IMR-90 (cell line): ENCODE results near the gene ALLC. TPM values are rescaled to one million over a fixed set of nuclear protein-coding genes. Genes with fewer than 3 reads are reported as not detected.
"Not testable (repeated sequence)": the region's sequence is repeated elsewhere in the genome, so short reads cannot be mapped to it uniquely, and the experiment has no call there.

ENCODE experiments used
- ATAC-seq: fragments of 200-7000 bp; cut with Tn5 transposase; 2 replicates; pipeline ENCODE4 v1.9.1; 2020; ENCODE audit warnings: low read depth, mild to moderate bottlenecking, moderate library complexity
- BruUV-seq: library from RNA; stranded (reverse); fragments of 400-500 nt; replicated peaks from 2 replicates; lab custom pipeline; 2021; lab: Mats Ljungman, UMichigan
- CTCF ChIA-PET: fragments of 300-600 bp; formaldehyde crosslinking; extraction: SDS; loops from one replicate; lab custom pipeline; 2021; ENCODE audit warnings: antibody characterized with exemption; lab: Yijun Ruan, JAX
- POLR2A ChIA-PET: fragments of 300-600 bp; sonication (Branson Sonifier 250); formaldehyde crosslinking; loops from one replicate; lab custom pipeline; 2022; ENCODE audit warnings: antibody characterized with exemption; ENCODE audit not compliant: unreplicated experiment; lab: Charles Lee
- DNase-seq: peaks from one replicate; pipeline ENCODE4 v3.0.0; 2013
- H2AFZ ChIP-seq: replicated peaks from 2 replicates; pipeline ENCODE3; 2013; ENCODE audit warnings: low read length, mild to moderate bottlenecking; ENCODE audit not compliant: poor library complexity
- H2AK5ac ChIP-seq: 2 replicates; pipeline ENCODE4 v1.6.1; 2013; ENCODE audit warnings: low read depth, low read length, inconsistent platforms
- H2AK9ac ChIP-seq: replicated peaks from 2 replicates; pipeline ENCODE3; 2013; ENCODE audit warnings: mild to moderate bottlenecking, low read depth, low read length, moderate library complexity; ENCODE audit not compliant: poor library complexity
- H2BK120ac ChIP-seq: 2 replicates; pipeline ENCODE4 v1.6.1; 2013; ENCODE audit warnings: low read depth, low read length, inconsistent platforms
- H2BK15ac ChIP-seq: 3 replicates; pipeline ENCODE4 v1.6.1; 2013; ENCODE audit warnings: low read depth, low read length, inconsistent platforms
- H2BK20ac ChIP-seq: 2 replicates; pipeline ENCODE4 v1.6.1; 2013; ENCODE audit warnings: low read depth, mild to moderate bottlenecking, inconsistent platforms, low read length, moderate library complexity
- H2BK5ac ChIP-seq: 2 replicates; pipeline ENCODE4 v1.6.1; 2013; ENCODE audit warnings: mild to moderate bottlenecking, low read depth, low read length, inconsistent platforms; ENCODE audit not compliant: poor library complexity, severe bottlenecking
- H3K14ac ChIP-seq: replicated peaks from 2 replicates; pipeline ENCODE4 v1.6.1; 2013; ENCODE audit warnings: low read depth, low read length, inconsistent platforms
- H3K18ac ChIP-seq: 2 replicates; pipeline ENCODE4 v1.6.1; 2013; ENCODE audit warnings: low read depth, low read length, control low read depth
- H3K23ac ChIP-seq: 2 replicates; pipeline ENCODE4 v1.6.1; 2013; ENCODE audit warnings: low read depth, low read length, inconsistent platforms
- H3K27ac ChIP-seq: 2 replicates; pipeline ENCODE4 v1.5.1; 2013; ENCODE audit warnings: mild to moderate bottlenecking, control low read depth, low read length; ENCODE audit not compliant: insufficient read depth
- H3K27me3 ChIP-seq: 2 replicates; pipeline ENCODE4 v1.6.1; 2013; ENCODE audit warnings: low read length; ENCODE audit not compliant: control insufficient read depth, insufficient read depth
- H3K36me3 ChIP-seq: 2 replicates; pipeline ENCODE4 v1.6.1; 2013; ENCODE audit warnings: low read length, mixed read lengths; ENCODE audit not compliant: control insufficient read depth, insufficient read depth
- H3K4ac ChIP-seq: 2 replicates; pipeline ENCODE4 v1.6.1; 2013; ENCODE audit warnings: low read depth, low read length, inconsistent platforms
- H3K4me1 ChIP-seq: 2 replicates; pipeline ENCODE4 v1.6.1; 2013; ENCODE audit warnings: low read length, mixed read lengths; ENCODE audit not compliant: control insufficient read depth, insufficient read depth
- H3K4me2 ChIP-seq: 2 replicates; pipeline ENCODE4 v1.6.1; 2013; ENCODE audit warnings: low read depth, mild to moderate bottlenecking, control low read depth, low read length, moderate library complexity
- H3K4me3 ChIP-seq: 2 replicates; pipeline ENCODE4 v1.5.1; 2013; ENCODE audit warnings: low read depth, mild to moderate bottlenecking, control low read depth, low read length, moderate library complexity; ENCODE audit not compliant: insufficient read depth
- H3K56ac ChIP-seq: 2 replicates; pipeline ENCODE4 v1.6.1; 2013; ENCODE audit warnings: low read length, inconsistent platforms; ENCODE audit not compliant: insufficient read depth; ENCODE audit errors: extremely low read depth
- H3K79me1 ChIP-seq, 2 experiments: 2 replicates each; pipeline ENCODE4 v1.6.1; 2013; ENCODE audit warnings: low read length in 2 of 2, inconsistent platforms in 1 of 2, low read depth in 1 of 2
- H3K9ac ChIP-seq: 2 replicates; pipeline ENCODE4 v1.6.1; 2013; ENCODE audit warnings: low read depth, low read length, control low read depth
- H3K9me1 ChIP-seq: 2 replicates; pipeline ENCODE4 v1.6.1; 2013; ENCODE audit warnings: low read length, inconsistent platforms; ENCODE audit not compliant: insufficient read depth
- H3K9me3 ChIP-seq: 2 replicates; pipeline ENCODE4 v1.6.1; 2013; ENCODE audit warnings: low read length; ENCODE audit not compliant: control insufficient read depth, insufficient read depth
- H4K20me1 ChIP-seq: 2 replicates; pipeline ENCODE4 v1.6.1; 2013; ENCODE audit warnings: low read length, inconsistent platforms; ENCODE audit not compliant: insufficient read depth
- H4K5ac ChIP-seq: 2 replicates; pipeline ENCODE4 v1.6.1; 2013; ENCODE audit warnings: mild to moderate bottlenecking, low read depth, low read length, control low read depth
- H4K8ac ChIP-seq, 2 experiments: 2 replicates each; pipeline ENCODE4 v1.6.1; 2013; ENCODE audit warnings: low read depth in 2 of 2, low read length in 2 of 2, control low read depth in 1 of 2, inconsistent platforms in 1 of 2
- H4K91ac ChIP-seq: 2 replicates; pipeline ENCODE4 v1.6.1; 2013; ENCODE audit warnings: low read depth, low read length, inconsistent platforms; ENCODE audit not compliant: insufficient read depth
- CTCF ChIP-seq: conservative IDR thresholded peaks from 2 replicates; pipeline ENCODE4 v1.5.1; 2012; ENCODE audit warnings: mild to moderate bottlenecking, low read depth, low read length, improper control_type of control experiment
- FOS ChIP-seq: fragments of 150-350 bp; IDR thresholded peaks from 2 replicates; pipeline ENCODE4 v1.6.1; 2016; ENCODE audit warnings: low read depth, low read length
- MAZ ChIP-seq: IDR thresholded peaks from 2 replicates; pipeline ENCODE4 v1.6.1; 2012; ENCODE audit warnings: low read depth, mild to moderate bottlenecking, low read length, improper control_type of control experiment, moderate library complexity, borderline replicate concordance
- NFE2L2 ChIP-seq: fragments of 150-350 bp; IDR thresholded peaks from 2 replicates; pipeline ENCODE4 v1.6.1; 2016; ENCODE audit warnings: low read depth, mild to moderate bottlenecking, low read length
- WGBS, 2 experiments: methylation state at CpG; one replicate each; pipeline versions ENCODE4 v1.1.5 to v1.1.7; 2013; ENCODE audit warnings: missing lambda C conversion rate in 2 of 2; ENCODE audit not compliant: insufficient read length in 1 of 2; ENCODE audit errors: extremely low coverage in 2 of 2; 5-methylcytosine and 5-hydroxymethylcytosine counted together
- dilution Hi-C: fragments of 300-500 bp; cut with HindIII; formaldehyde crosslinking; loops from one replicate; pipeline ENCODE4 v1.14.3; 2018; ENCODE audit warnings: low sequenced_read_pairs; ENCODE audit not compliant: unreplicated experiment
- in situ Hi-C: fragments of 300-500 bp; cut with MboI; formaldehyde crosslinking; loops from 3 replicates; pipeline ENCODE4 v1.14.3; 2019; ENCODE audit warnings: low sequenced_read_pairs, inconsistent platforms, mixed read lengths
- intact Hi-C: fragments of 100-400 bp; cut with micrococcal nuclease; formaldehyde crosslinking; loops from 2 replicates; pipeline ENCODE4 v1.10.0; 2022
- polyA plus RNA-seq, 3 experiments: library from polyadenylated mRNA; depleted of rRNA; stranded (reverse); fragments of >200 nt; gene quantifications; 2 replicates each; pipeline ENCODE4 v1.2.3, GENCODE V29; 2012; ENCODE audit warnings: low replicate concordance in 1 of 3
- total RNA-seq: library from RNA; depleted of rRNA; stranded (reverse); fragments of >200 nt; gene quantifications from 2 replicates; pipeline ENCODE4 v1.2.3, GENCODE V29; 2012

Gene ALLC
- total and polyA plus RNA-seq, 2 of the 4 experiments (the other 2 are of a cell fraction), result not detected

- no peak for DNase-seq
- ChIA-PET POLR2A (no interaction called here), CTCF (no interaction called here)
- Histone ChIP-seq H2AK5ac (no peak overlapping the region), H3K56ac (no peak overlapping the region), H3K27me3 (peaks cover 9% of the 10 kb centered on the region; the same call in 1 of the 2 replicates), H3K23ac (no peak overlapping the region), H4K91ac (no peak overlapping the region), H3K14ac (no peak overlapping the region), H3K36me3 (no peaks in the 10 kb centered on the region), H2AFZ (peak overlapping the region; percentile 32), H2BK120ac (no peak overlapping the region), H2BK20ac (no peak overlapping the region), H3K4ac (no peak overlapping the region), H4K20me1 (no peaks in the 10 kb centered on the region), H2AK9ac (no peak overlapping the region), H3K4me2 (no peak overlapping the region), H3K27ac (no peak overlapping the region), H3K9me3 (no peaks in the 10 kb centered on the region), H2BK5ac (no peak overlapping the region), H2BK15ac (no peak overlapping the region), H3K4me1 (no peaks in the 10 kb centered on the region; the same call in 1 of the 2 replicates), H3K18ac (no peak overlapping the region), H3K9me1 (no peaks in the 10 kb centered on the region), H3K4me3 (no peak overlapping the region), H3K79me1 (no peaks in the 10 kb centered on the region), H4K5ac (no peak overlapping the region), H4K8ac (no peak overlapping the region), H3K9ac (no peak overlapping the region)
- in situ Hi-C loops, result no loop called here
- peak; percentile 44 for ATAC-seq
- no TSS peak for BruUV-seq
- dilution Hi-C loops, result no loop called here
- intact Hi-C loops, result no loop called here
- WGBS, 2 experiments, result 78% methylated on average over 21 of the region's 29 CpGs; no CpG with 5 or more reads in 1 of the 2 experiments
- TF ChIP-seq MAZ (no peak), CTCF (no peak), FOS (no peak), NFE2L2 (no peak)
Measured at GRCh38 chr2:3635171-3635974, 22.6 kb upstream of the ALLC start.

GRCh38 chr2:3635975-3636327 lies 22.0 kb upstream of the ALLC start:
- H3K79me1 ChIP-seq, H3K4ac ChIP-seq, intact Hi-C loops, ATAC-seq, H3K9me1 ChIP-seq, H2AK9ac ChIP-seq, H4K8ac ChIP-seq, in situ Hi-C loops, H2BK120ac ChIP-seq, POLR2A ChIA-PET, H3K4me1 ChIP-seq, H3K27ac ChIP-seq, H3K23ac ChIP-seq, H3K4me2 ChIP-seq, H3K36me3 ChIP-seq, H3K14ac ChIP-seq, H3K56ac ChIP-seq, H2BK5ac ChIP-seq, dilution Hi-C loops, BruUV-seq, H3K9ac ChIP-seq, H3K9me3 ChIP-seq, H3K18ac ChIP-seq, H4K5ac ChIP-seq, H2AK5ac ChIP-seq, H4K20me1 ChIP-seq, DNase-seq, H3K27me3 ChIP-seq, H2AFZ ChIP-seq, H4K91ac ChIP-seq, H2BK15ac ChIP-seq, H2BK20ac ChIP-seq, H3K4me3 ChIP-seq, CTCF ChIA-PET: not testable (repeated sequence)
- WGBS, 2 experiments, result 98% methylated on average over 9 of the region's 16 CpGs; no CpG with 5 or more reads in 1 of the 2 experiments
